ENCODE results near the gene DSTN.

Gene DSTN

DNA sequence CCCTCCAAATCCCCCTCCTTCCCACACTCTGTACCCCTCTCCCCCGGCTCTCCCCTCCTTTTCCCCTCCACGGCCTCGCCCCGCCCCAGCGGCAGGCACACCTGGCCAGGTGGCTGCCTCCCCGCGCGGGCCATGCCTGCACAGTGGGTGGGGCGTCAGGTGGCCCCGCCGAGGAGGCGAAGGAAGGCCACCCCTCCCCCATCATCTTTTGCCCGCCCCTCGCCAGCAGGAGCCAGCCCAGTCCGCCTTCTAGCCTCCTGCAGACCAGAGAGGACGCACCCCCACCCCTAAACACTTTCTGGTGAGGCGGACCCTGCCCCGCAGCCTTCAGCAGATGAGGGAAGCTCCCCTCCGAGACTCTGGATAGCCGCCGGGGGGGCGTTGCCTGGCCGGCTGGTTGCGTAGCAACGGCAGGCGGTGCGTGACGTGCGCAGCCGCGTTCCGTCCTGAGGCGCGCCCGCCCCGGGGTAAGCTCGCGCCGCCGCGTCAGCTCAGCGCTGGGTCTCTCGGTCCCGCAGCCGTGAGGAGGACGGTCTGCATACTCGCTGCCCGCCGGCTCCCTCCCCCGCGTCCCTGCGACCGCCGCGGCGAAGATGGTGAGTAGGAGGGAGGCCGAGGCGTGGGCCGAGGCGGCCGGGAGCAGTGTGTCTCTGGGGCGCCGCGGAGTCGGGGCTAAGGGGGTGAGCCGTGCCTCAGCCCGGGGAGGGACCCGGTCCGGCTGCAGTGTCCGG is at the start of gene DSTN:
Gene DSTN, plus strand, starts transcription at position 460 of the 731 bp plus-strand sequence. Its CDS starts 134 bp downstream, at position 594.
- peak; percentile 94 to 99 for DNase-seq

DNA sequence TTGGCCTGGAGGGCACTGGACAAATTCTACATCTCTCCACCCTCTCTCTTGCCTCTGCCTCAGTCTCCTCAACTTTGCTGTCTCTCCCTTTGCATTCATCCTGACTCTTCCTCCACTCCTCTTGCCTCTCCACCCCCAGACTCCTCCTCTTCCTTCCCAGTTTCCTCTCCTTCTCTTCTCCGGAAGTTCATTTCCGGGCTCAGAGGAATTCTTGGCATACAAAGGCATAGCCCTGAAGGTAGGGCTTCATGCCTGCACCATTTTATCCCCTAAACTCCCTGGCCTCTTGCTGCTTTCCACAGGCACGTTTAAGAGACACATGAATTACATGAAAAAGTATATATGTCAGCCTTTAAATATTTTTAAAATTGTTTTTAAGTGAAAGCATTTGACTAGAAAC is 49.3 kb upstream of the DSTN start:
- no peak for DNase-seq

DNA sequence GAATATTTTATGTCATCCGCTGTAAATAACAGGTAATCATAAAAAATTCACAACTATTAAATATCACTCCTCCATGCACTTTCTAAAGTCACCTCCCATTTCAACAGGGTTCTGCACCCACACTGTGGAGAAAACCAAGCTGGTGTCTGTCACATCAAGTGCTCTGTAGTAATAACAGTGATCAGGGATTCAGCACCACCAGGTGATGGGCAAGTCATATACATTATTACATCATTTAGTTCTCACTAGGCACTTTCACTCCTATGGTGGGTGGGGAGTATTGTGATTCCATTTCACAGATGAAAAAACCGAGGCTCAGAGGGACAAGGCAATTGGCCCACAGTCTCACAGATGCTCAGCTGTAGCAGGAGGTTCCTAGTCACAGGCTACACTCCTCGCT is 47.3 kb upstream of the DSTN start:
- no peak for DNase-seq

DNA sequence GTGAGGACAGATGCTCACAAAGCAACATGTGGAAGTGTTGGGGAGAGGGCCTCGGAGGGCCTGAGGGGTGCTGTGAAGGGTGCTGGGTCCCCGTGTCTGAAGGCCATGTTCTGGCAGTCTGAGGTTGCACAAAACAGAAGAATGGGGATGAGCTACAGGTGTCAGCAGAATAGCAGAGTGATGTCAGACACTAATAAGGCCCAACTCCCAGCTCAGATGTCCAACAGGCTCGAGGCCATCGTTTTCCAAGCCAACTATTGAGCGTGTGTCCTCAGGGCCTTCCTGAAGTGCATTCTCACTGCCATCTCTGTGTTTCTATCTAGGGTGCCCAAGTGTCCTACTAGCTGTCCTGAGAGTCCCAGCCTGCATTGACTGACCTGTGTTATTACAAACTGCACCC is 46.5 kb upstream of the DSTN start:
- DNase-seq, result no peak

DNA sequence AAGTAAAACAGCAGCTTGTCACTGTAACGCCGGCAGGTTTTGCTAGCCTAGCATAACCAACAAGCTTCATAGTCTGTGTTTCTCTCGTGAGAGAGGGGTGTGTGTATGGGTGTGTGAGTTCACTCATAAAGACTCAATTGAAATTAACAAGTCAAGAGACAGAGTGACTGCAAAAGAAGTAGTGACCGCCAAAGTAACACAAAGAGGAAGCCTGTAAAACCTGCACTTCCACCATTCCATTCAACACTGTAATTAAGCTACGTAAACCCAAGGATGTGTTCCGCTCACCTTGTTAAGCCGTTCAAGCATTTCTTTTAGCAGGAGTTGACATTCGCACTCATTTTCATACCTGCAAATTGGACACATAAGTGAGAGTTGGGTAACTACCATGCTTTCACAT is 45.3 kb upstream of the DSTN start:
- no peak for DNase-seq

DNA sequence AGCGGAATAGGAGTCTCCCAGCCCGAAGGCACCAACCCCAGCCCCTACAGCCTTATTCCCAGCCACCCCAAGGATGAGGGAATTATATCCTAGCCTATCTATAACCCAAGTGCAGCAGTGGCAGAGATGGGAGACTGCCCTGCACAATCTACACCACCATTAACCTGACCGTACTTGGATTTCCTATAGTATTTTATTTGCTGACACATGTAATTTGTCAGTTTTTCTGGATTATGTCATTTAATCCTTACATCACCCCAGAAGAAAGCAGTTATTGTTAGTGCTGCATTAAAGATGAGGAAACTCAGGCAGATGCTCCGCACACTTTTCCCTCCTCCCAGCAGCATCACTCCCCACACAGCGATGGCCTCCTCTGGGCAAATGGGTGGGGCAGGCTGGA is 44.7 kb upstream of the DSTN start:
- no peak for DNase-seq

DNA sequence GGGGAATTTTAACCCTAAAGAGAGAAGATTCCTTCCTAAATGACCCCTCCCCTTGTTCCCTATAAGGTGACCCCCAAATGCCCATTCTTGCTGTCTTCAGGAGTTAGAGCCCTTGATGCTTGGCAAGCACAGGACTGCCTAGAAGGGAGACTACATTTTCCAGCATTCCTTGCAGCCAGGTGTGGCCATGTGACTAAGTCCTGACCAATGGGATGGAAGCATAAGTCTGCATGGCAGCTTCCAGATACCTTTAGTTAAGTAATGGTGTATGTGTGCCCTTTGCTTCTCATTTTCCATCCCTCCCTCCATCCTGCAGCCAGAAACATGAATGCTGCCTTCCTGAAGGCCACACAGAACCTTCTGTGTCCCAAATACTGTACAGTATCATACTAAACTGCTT is 44.2 kb upstream of the DSTN start:
- DNase-seq, result peak; percentile 63 to 78

DNA sequence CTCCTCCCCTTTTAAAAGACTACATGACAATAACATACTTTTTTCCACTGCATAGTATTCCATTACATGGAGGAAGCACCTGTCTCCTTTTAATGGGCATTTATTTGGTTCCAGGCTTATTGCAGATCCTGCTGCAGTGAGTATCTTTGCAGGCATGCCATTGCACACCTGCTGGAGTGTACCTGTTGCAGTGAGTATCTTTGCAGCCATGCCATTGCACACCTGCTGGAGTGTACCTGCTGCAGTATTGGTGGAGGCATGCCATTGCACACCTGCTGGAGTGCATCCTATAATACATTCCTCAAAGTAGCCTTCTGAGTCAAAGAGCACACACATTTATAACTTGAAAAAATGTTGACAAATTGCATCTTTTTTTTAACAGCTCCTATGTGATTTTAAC is 40.3 kb upstream of the DSTN start:
- no peak for DNase-seq

DNA sequence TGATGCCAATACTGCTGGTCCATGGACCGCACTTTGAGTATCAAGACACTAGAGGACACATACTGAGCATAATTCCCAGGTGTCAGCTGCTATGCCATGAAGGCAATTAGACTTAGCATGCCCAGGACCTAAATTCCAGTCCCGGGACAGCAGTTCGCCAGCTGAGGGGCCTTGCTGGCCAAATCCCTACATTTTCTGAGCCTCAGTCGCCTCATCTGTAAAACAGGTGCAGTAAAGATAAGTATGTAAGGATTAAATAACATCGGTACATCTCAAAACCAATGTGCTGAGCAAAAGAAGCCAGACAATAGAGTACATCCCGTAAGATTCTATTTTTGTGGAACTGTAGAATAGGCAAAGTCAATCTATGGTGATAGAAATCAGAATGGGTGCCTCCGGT is 39.7 kb upstream of the DSTN start:
- no peak for DNase-seq

DNA sequence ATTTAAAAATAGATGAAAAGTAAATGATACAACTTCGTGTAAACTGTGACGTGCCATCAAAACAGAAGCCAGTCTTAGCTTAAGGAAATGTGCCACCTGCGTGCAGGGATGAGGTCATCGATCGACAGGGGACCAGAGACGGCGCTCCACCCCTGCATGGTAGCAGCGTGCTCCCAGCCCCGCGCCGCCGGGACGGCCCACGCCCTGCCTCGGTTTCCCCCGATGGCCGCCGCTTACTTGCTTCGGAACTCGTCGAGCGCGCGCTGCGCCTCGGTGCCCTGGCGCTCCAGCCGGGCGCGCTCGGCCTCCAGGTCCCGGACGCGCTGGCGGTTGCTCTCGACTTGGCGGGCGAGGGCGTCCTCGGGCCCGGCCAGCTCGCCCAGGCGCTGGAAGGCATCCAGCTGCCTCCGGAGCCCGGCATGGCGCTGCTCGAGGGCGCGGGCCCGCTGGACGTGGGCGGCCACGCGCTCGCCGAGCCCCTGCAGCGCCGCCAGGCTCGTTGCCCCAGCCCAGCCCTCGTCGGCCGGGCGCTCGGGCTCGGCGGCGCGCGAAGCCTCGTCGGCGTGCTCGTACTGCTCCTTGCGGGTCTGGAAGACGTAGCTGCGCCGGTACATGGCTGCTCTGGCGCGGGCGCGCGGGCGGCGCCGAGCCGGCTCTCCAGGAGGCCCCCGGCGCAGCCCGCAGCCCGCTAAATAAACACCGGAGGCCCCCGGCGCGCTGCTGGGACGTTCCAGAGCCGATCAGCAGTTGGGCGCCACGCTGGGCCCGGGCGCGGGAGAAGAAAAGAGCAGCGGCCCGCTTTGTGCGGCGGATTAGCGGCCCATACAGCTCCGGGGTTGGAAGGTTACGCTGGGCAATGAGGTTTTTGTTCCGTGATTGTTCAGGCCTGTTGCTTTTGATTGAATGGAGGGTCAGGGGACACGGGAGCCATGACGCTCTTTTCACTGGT is 38.9 kb upstream of the DSTN start, which contains the start of gene BFSP1:
Gene BFSP1, minus strand, starts transcription at position 664 of the 949 bp plus-strand sequence. Its CDS starts 50 bp downstream, at position 614.
- peak; percentile 41 to 90 for DNase-seq

DNA sequence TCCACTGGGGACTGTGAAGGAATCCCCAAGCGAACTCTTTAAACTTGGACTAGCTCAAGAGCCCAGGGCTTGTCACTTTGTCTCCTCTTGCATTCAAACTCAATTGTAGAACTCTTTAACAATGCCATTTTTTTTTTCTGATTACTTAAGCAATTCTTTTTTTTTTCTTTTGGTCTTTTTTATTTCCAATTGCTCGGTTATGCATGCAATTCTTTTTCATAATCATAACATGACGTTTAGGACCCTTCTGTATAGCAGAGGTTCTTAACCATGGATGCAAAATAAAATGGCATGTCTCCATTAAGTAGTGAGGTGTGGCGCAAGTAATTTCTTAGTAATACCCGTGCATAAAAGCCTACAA is 38.2 kb upstream of the DSTN start:
- no peak for DNase-seq

DNA sequence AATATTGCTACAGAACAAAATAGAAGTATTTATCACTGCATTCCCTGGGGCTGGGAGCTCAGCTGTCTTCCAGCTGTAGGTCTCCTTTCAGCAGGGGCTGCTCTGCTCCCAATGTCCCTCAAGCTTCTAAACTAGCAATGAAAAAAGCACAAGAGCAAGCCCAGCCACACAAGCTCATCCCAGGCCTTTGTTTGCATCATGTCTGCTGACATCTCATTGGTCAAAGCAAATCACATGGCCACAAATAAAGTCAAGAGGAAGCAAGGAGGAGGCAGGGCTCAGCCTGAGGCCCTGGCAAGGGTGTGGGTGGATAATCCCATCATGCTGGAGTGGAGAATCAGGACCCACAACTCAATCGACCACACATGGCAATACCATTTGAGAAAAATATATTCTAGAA is 36.5 kb upstream of the DSTN start:
- DNase-seq, result peak; percentile 28 to 30

DNA sequence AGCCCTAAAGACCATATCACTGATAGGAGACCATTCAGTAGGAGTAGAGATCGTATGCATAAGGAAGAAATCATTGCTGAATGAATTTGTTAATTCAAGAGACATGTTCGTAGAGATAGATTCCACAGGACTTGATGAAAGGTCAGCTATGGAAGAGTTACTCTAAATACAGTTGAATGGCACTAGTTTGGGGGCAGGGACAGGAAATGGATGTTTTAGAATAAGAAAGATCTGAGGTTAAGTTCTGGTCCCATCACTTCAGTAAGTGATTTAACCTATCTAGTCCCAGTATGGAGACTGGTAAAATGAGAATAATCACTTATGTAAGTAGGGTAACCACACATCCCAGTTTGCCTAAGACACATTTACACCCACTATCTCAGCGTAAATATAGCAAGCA is 35.8 kb upstream of the DSTN start:
- DNase-seq, result no peak

DNA sequence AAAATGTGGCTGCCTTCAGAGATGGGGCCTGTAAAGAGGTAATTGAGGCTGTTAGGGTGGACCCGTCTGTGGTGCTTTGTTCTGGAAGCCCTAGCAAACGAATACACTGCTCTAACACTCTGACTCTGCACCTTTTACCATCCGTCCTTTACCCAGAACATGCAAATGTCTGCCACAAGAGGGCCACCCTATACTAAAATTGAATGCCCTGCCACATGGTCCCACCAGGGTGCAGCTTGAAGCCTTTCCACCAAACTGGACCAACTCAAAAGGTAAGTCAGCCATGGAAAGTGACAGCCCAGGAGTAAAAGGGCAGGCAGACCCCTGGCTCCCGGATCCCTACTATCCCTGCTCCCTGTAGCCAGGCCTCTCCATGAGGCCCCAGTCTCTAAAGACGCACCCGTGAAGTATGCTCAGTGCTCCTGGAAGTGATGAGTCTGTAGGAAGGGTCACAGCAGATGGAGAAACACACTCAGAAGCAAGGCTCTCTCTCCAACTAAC is 32.9 kb upstream of the DSTN start:
- peak; percentile 68 to 85 for DNase-seq

DNA sequence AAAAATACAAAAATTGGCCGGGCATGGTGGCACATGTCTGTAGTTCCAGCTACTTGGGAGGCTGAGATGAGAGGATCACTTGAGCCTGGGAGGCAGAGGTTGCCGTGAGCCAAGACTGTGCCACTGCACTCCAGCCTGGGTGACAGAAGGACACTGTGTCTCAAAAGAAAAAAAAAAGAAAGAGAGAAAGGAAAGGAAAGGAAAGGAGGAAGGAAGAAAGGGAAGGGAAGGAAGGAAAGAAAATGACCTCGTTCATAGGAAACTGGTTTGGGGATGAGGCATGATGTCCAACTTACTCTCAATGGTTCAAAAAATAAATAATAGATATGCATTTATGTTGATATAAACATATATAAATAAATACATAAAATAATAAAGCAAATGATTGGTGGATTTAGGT is 31.9 kb upstream of the DSTN start:
- DNase-seq, result no peak

DNA sequence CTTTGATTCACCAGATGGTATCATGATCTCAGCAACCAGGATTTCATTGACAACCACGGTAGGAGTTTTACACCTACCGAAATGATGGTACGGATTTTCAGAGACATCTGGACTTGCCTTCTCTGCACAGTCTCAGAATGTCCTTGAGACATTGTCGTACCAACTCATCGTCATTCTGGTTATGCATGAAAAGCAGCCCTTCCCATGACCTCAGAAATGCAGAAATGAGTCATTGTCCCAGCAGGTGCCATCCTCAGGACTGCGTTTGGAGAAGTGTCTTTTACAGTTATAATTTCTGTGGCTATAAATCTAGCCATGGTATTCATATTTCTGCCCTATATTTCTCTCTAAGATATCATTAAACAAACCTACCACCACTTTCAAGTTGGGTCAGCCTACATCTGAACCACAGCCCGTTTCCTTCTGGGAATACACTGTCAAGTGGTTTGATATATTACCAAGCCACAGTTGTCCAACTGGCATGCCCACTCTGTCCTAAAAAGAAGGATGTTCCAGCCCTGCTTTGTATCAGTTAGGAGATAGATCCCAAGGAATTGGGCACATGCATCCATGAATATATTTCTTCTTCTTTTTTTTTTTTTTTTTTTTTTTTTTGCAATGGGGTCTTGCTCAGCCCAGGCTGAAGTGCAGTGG is 31.2 kb upstream of the DSTN start:
- no peak for DNase-seq

DNA sequence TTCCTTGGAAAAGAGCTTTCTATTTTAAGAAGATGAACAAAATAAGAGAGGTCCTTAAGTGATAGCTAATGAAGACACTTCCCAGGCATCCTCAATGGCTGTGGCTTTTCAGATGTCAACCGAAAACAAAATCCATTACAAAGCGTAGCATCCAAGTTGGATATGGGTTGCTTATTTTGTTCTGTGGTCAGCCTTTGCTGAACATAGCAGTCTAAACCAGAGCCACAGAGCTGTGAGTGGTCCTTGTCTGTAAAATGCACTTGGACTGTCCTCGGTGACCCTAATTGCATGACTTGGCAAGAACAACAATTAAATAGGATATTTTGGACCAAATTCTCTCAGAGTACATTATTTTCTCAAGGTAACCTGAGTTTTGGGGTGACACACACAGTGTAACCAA is 28.3 kb upstream of the DSTN start:
- no peak for DNase-seq

DNA sequence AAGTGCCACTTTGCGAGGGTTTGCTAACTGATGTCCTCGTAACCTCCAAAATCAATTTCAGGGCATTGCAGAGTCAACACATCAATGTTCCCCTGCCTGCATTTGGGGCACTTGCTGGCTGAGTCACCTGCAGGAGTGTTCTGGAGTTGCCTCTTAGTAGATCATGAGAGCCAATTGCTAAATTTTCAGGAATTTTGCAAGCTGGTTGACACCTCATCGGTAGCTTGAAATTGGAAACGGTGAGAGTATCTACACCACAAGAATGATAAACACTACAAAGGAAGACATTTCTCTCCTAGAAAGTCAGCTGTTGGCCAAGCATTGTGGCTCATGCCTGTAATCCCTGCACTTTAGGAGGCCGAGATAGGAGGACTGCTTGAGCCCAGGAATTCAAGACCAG is 27.9 kb upstream of the DSTN start:
- DNase-seq, result no peak

DNA sequence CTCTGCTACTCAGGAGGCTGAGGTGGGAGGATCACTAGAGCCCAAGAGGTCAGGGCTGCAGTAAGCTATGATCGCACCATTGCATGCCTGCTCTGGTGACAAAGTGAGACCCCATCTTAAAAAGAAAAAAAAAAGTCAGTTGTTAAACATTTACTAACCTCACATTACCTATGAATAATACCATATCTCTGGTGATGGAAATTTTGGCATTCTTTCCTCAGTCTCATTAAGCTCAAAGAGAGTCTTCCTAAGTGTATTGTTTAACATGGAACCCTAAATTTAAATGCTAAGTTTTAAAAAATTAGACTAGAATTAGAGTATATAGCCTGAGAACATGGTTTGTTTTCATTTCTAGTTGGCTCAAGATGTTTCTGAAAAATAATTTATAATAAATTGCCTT is 27.4 kb upstream of the DSTN start:
- no peak for DNase-seq

DNA sequence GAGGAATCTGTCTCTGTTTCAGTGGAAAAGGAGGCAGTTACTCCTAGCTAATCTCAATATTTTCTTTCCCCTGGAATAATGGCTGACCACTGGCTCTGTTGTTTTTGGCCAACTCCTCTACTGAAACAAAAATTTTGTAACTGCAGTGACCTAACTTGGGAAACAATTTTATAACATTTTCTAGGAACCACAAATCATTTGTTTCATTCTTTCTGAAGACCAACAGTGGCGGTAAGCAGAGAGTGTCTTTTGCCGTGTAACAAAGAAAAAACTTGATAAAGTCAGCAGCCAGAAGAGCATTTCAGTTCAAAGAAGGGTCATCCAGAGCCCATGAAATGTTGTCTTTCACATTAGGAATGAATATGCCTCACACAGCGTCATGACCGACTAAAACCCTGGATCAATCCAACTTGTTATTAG is 26.9 kb upstream of the DSTN start:
- DNase-seq, result no peak

DNA sequence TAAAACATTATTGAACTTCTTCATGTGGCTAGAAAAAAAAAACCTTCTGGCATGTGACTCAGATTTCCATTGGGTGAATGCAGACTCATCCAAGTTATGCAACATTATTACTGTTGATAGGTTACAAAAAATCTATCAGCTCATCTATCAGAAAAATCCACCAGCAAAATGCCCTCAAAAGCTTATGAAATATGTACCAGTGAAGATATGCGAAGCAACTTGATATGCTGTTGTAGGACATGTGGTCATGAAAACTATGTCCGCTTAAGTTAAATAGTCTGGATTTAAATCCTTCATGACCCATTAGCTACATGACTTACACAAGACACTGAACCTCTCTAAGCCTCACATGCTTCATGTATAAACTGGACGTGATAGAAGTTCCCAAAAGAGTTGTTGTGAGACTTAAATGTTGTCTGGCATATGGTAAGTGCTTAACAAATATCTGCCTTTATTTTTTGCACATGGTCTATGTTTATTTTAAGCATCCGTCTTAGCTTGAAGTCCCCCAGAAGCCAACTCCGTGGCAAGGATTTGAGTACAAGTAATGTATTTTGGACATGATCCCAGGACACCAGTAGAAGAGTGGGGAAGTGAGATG is 26.2 kb upstream of the DSTN start:
- DNase-seq, result no peak

DNA sequence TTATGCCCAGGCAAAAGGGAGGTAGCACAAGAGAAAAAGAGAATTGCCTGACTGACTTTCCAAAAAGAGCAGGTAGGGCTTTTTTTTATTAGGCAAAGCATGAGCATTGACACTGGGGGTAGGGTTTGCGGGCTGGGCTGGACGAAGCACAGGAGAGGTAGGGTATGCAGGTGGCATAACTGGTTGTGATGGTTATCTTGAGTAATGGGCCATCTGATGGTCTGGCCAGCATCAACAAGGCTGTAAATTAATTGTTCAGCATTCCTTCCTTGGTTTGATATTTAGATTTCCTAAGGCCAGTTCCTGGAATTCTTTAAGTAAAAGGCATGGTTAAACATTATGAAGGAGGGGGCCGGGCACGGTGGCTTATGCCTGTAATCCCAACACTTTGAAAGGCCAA is 24.7 kb upstream of the DSTN start:
- DNase-seq, result no peak

DNA sequence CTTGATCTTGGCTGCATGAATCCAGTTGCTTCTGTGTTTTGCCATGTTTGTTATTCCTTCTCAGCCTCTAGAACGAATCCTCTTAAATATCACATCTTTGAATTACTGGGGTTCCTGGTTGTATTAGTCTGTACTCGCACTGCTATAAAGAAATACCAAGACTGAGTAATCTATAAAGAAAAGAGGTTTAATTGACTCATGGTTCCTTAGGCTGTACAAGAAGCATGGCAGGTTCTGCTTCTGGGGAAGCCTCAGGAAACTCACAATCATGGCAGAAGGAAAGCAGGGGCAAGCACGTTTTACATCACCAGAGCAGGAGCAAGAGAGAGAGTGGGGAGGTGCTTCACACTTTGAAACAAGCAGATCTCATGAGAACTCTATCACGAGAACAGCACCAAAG is 20.7 kb upstream of the DSTN start:
- DNase-seq, result no peak

Data from NCI-H526 (cell line).